Stimulated activated CD4-positive, alpha-beta T cell treated with anti-CD3 and anti-CD28 coated beads, Interleukin-2, amount 100 ng/mL, for 4 hours (primary cell): ENCODE data around the gene CFL2.
A peak's percentile ranks its signal among the peaks of the same experiment; 100 is the strongest.
"Not testable (repeated sequence)": the region's sequence is repeated elsewhere in the genome, so short reads cannot be mapped to it uniquely, and the experiment has no call there.

Experiments
- DNase-seq: peaks from one replicate; pipeline ENCODE4 v3.0.0-alpha.2; 2020; ENCODE audit warnings: low read depth

CFL2 gene

DNA sequence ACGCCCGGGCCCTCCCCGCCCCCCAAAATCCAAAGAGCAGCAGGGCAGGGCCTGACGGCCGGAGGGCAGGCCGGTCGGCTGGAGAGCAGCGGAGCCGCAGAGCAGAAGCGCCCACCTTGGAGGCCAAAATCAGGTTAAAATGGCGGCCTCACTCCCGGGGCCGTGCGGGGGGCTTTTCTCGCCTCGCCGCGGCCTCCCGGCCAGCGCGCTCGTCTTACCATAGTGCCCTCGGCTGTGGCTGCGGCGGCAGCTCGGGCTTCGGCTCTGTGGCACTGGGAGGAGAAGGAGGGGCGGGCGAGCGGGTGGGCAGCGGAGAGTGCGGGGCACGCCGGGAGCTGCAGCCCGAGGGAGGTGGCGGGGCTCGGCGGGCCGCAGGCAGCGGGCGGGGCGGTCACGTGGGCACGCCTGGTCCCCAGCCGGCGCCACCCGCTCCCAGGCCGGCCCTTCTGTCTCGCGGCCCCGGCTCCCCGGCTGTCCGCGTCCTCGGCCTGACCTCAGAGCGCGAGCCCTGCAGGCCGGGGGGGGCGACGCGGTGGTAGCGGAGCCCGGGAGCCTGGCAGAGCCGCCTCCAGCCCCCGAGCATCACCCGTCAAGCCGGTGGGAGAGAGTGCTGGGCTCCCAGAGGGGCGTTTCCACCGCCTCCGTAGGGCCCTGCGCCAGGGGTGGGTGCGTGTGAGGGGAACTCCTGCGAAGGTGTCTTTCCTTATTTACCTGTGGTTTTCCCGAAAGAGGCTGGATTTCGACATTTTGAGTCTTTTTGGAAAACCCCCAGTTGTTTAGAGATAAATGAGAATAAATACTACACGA is at the start of gene CFL2:
TSS of gene CFL2 (minus strand) at position 274 of the 807 bp plus-strand sequence. CDS start at position 221, 53 bp downstream.
- peak; percentile 72 for DNase-seq

DNA sequence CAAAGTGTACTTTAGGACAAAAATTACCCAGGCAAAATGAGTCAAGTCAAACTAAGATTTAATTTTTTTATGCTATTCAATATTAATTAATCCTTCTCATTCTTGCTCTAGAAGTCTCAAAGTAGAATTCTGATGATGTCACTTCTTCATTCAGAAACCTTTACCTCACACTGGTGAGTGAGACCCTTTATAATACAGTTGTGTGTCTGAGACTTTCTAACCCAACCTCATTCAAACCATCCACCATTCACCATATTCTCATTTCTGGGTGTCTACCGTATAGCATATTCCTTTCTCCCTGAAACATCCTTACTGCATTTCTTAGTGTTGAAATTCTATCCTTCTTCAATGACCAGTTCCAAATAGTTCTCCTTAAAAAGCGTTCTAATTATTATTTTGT is 40.8 kb upstream of the CFL2 start:
- DNase-seq = no peak

DNA sequence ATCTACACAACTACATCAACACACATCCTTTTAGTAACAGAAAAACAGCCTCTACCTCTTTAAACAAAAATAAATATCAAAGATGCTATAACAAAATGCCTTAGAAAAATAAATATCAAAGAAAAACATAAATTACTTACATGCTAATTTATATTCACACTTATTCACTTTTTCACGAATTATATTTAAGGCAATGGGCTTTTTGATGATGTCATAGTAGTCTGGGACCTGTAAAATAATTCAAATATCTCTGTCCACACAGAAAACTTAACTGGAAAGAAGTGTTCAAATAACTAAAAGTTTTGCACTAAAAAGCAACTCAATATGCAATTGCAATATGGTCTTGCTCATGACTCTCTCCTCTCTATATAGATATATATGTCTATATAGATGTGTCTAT is 40.3 kb upstream of the CFL2 start:
- no peak for DNase-seq

DNA sequence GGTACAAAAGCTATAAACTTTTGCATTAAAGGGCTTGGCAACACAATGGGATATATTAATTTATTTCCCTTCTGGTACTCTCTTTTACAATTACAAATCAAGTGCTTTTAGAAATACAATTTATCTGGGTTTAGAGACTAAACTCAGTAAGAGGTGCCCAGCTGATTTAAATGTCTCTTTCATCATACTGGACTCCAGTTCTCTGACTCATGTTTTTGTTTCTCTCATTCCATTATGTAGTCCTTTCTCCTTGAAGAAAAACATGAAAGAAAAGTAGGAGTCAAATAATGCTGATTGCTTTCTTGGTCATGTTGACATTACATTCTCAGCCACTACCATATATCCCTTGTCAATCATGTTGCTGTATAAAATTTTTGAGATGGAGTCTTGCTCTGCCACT is 36.3 kb upstream of the CFL2 start:
- DNase-seq = no peak

- DNase-seq = no peak
Measured at GRCh38 chr14:34750233-34750632, 35.8 kb upstream of the CFL2 start.

DNA sequence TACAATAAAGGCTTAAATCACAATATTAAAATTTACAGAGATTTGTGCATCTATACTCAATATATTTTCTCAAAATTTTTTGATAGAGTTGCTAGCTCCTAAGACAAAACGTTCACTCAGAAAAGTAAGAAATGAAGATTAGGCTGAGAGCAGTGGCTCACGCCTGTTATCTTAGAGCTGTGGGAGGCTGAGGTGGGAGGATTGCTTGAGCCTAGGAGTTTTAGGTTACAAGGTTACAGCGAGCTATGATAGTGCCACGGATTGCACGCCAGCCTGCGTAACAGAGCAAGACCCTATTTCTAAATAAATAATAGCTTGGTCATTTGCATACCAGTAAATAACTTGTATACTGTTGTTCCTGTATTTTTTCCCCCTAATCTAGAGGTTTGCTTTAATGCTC is 35.0 kb upstream of the CFL2 start:
- DNase-seq = no peak

DNA sequence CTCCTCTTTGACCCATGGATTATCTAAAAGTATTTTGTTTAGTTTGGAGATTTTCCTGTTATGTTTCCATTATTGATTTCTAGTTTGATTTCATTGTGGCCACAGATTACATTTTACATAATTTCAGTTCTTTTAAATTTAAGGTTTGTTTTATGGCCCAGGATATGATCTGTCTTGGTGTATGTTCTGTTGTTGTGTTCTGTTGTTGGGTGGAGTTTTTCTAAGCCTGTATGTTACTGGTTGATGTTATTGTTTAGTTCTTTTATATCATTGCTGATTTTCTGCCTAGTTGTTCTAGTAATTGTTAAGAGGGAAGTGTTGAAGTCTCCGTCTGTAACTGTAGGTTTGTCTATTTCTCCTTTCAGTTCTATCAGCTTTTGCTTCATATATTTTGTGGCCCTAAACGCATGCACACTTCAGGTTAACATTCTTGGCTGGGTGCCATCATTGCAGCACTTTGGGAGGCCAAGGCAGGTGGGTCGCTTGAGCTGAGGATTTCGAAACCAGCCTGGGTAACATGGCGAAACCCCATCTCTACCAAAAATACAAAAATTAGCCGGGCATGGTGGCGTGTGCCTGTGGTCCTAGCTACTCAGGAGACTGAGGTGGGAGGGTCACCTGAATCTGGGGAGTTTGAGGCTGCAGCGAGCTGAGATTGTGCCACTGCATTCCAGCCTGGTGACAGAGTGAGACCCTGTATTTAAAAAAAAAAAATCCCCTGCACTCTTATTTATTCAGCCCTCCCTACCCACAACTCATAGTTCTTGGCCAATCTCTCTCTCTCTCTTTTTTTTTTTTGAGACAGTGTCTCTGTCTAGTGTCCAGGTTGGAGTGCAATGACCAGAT is 28.1 kb upstream of the CFL2 start:
- no peak for DNase-seq

DNA sequence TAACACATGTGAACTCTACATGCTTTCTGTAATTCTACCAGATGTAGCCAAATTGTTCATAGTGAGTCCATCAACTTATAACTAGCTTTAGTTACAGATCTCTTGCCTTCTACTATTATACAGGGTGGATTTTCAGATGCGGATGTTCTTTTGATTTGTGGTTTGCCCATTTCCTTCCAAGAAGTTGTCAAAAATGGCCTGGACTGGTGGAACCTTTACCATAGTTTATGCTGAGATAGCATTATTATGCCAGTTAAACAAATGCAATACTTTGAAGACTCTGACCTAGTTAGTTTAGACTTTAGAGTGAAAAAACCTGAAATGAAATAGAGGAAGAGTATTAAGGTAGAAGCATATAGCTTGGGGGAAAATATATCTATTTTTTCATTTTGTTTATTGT is 27.4 kb upstream of the CFL2 start:
- no peak for DNase-seq

DNA sequence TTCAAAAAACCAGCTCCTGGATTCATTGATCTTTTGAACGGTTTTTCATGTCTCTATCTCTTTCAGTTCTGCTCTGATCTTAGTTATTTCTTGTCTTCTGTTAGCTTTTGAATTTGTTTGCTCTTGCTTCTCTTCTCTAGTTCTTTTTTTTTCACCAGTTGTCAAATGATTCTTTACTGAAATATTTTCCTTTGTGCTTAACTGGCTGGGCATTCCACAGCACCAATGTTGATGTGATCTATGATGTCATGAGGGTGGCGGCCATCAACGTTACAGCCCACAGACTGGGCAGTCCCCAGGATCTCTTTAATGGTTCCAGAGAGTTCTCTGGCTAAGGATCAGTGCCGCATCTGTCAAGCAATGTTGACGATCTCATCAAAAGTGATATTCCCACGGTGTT is 25.7 kb upstream of the CFL2 start:
- DNase-seq = not testable (repeated sequence)

GRCh38 chr14:34737079-34737478 is 22.7 kb upstream of the CFL2 start:
- not testable (repeated sequence) for DNase-seq

GRCh38 chr14:34733245-34733644 is 18.9 kb upstream of the CFL2 start:
- no peak for DNase-seq

- DNase-seq = no peak
Measured at GRCh38 chr14:34732802-34733201, 18.4 kb upstream of the CFL2 start.

GRCh38 chr14:34723867-34724266 is 9.5 kb upstream of the CFL2 start:
- DNase-seq = no peak

DNA sequence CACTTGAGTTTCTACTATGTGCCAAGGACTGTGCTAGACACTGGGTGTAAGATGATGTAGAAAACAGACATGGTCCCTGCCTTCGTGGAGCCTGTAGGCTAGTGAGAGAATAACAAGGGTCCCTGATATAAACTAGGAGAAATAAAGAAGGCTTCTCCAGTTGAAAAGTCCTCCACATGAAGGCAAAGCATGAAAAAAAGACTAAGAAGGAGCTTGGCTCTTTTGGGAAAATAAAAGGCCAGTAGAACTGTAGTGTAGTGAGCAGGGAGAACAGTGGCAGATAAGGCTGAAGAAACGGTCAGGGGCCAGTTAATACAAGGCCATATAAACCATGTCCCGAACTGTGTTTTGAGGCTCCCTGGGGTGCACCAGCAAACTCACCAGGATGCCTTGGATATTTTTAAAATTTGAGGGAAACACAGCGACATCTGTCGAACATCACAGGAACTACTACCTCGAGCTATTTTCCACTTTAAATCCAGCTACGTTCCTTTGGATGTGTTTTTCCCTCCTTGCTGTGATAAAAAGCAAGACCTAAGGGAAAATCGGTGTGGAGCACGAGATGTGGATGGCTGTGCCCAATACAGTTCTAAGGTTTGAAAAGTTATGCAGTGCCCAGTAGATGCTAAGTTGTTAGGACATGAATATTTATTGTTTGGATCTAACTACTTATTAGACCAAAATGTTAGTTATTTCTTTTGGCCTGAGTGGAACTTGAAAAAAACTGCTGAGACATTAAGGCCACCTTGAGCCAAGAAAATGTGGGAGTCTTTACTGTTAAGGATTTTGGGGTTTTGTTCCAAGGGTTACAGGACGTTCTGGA is 8.5 kb upstream of the CFL2 start:
- DNase-seq = peak; percentile 12

DNA sequence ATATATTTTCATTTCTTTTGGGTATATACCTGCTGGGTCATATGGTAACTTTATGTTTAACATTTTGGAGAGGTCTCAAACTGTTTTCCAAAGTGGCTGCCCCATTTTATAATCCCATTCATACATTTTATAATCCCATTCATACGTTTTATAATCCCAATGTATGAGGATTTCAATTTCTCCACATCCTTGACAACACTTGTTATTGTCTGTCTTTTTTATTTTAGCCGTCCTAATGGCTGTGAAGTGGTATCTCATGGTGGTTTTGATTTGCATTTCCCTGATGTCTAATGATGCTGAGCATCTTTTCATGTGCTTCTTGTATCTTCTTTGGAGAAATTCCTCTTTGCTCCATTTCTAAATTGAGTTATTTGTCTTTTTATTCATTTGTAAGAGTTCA is 6.7 kb upstream of the CFL2 start:
- no peak for DNase-seq

DNA sequence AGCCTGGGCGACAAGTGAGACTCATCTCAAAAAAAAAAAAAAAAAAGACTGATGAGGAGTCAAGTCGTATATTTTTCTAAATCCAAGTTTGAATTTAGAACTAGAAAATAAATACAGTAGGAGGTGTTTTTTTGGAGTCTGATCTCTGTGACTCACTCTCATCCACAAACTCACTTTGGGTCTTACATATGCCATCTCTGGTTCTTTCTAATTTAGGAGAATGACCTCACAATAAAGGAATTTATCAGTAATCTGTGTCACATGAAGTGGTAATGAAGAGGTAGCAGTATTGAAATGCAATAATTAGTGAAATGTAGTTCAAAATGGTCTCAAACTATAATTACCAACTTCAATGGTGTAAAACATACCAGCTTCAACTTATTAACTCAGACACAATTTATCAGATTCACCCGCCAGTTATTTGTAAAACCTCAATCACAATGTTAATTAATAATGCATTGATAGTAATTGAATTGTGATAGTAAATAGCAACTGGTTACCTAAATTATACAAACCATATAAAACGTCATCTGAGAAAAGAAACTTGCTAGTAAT is 4.4 kb upstream of the CFL2 start:
- DNase-seq = no peak

- DNase-seq = no peak
Measured at GRCh38 chr14:34715127-34715863, 902 bp upstream of the CFL2 start.

DNA sequence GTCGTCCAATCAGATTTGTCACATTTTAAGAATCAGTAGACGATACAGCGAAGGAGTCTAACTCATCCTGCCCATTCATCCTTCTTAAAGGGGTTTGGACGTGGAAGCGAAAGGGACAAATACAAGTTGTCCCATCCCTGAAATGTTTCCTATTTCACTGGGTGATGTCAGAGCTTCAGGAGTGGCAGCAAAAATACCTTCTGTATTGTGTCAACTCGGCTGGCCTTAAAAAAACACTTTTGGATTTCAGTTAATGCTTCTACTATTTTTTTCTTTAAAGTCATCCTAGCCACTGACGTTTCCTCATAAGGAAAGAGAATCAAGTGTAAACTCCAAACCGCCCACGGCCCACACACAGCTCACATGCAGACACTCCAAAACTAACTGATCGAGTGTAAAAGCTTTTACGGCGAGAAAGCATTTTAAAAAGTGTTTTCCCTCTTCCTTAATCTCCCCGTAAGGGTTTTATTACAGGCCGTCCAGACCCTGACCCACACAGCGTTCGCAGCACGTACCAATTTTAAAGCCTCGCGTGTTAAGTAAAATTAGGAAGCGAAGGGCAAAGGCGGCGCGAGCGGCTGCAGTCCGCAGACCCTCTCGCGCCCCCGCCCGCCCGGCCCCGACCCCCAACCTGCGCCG is 593 bp downstream of the CFL2 start:
- DNase-seq = peak; percentile 38

- DNase-seq = no peak
Measured at GRCh38 chr14:34713122-34713680, 1.2 kb downstream of the CFL2 start.
